ENCODE measurements around the gene BUB3.

DNA sequence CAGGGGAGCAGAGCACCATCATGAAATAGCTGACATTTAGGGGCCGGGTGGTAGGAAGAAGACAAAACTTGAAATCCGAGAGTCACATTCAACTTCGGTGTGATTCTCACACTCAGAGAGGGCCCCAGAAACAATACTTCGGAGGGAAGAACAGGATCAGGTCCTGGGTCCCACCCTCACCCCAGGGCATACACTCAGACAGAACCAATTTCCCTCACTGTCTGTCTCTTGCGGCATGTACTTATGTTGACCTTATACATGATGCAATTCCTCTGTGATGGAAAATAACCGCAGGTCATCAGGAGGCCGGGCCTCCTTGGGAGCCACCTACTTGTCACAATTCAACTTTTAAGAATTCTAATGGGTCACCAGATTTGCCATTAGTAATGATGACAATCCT, 44.7 kb upstream of the BUB3 start:
- TF ChIP-seq, protein P1, sequence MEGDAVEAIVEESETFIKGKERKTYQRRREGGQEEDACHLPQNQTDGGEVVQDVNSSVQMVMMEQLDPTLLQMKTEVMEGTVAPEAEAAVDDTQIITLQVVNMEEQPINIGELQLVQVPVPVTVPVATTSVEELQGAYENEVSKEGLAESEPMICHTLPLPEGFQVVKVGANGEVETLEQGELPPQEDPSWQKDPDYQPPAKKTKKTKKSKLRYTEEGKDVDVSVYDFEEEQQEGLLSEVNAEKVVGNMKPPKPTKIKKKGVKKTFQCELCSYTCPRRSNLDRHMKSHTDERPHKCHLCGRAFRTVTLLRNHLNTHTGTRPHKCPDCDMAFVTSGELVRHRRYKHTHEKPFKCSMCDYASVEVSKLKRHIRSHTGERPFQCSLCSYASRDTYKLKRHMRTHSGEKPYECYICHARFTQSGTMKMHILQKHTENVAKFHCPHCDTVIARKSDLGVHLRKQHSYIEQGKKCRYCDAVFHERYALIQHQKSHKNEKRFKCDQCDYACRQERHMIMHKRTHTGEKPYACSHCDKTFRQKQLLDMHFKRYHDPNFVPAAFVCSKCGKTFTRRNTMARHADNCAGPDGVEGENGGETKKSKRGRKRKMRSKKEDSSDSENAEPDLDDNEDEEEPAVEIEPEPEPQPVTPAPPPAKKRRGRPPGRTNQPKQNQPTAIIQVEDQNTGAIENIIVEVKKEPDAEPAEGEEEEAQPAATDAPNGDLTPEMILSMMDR (IDR thresholded peaks at IDR 0.05) = no peak
- TF ChIP-seq POLR2A (IDR thresholded peaks at IDR 0.05) = no peak

Measured in uterus (tissue), 2 donors.